ENCODE results near the gene PLXNB1. TPM values are rescaled to one million over a fixed set of nuclear protein-coding genes. Genes with fewer than 3 reads are reported as not detected.

The PLXNB1 gene
- total RNA-seq, 1 experiment from 2014 or later, result 97.7 TPM

DNA sequence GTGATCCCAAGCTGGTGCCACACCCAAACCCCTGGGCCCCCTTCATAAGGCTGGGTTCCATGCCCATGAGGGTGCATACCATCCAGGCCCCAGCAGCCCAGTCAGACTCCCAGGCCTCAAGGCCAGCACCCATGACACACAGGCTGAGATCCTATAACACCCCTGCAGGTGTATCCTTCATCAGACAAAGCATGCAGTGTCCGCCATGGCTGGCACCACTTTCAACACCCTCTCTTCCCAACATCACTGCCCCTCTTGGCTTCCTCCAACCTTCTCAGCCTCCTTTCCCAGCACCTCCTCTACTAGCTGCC is 6.5 kb upstream of the PLXNB1 start:
- intact Hi-C loops (cut with micrococcal nuclease; ENCODE audit: unreplicated experiment), result loop anchor here (1.0 to 10.0 kb wide), 5 partner anchors 35 to 242 kb away; partner anchors contain the start of gene NME6
- no peaks in the 10 kb centered on the region for H3K9me2 ChIP-seq (ENCODE audit: insufficient read depth)
- no TSS peak for BruUV-seq (replicated peaks)
- H3K27me3 ChIP-seq (ENCODE audit: insufficient read depth, low read depth), result no peaks in the 10 kb centered on the region
- H3K27ac ChIP-seq, result no peak overlapping the region
- no peaks in the 10 kb centered on the region for H4K20me1 ChIP-seq (ENCODE audit: insufficient read depth)
- POLR2A ChIA-PET (ENCODE audit: unreplicated experiment), result interaction anchor here (0.6 to 1.0 kb wide), 10 partner anchors 9 to 249 kb away, joined by 3 to 8 read pairs (median 4); partner anchors contain the start of gene ATRIP
- no peak overlapping the region for H3K4me2 ChIP-seq
- CTCF ChIA-PET, result interaction anchor here (0.5 to 2.0 kb wide), 34 partner anchors 9 to 1013 kb away, joined by 3 to 126 read pairs (median 5); partner anchors contain the start of genes ATRIP, CDC25A, PFKFB4 and ZNF589
- H3F3A ChIP-seq (ENCODE audit: insufficient read depth, low read depth), result peaks cover 23% of the 10 kb centered on the region
- no peak for DNase-seq
- no peak for TF ChIP-seq CTCF (conservative IDR thresholded peaks at IDR 0.05)
- no peak for TF ChIP-seq EZH2 (IDR thresholded peaks at IDR 0.05; ENCODE audit: low read depth)
- no peak overlapping the region for H2AFZ ChIP-seq
- peaks cover 35% of the 10 kb centered on the region for H3K4me1 ChIP-seq (replicated peaks; ENCODE audit: insufficient read depth)
- H3K4me3 ChIP-seq, result no peak overlapping the region
- no peaks in the 10 kb centered on the region for H3K9me3 ChIP-seq (ENCODE audit: insufficient read depth, low read depth)
- H3K36me3 ChIP-seq (ENCODE audit: low read depth), result no peaks in the 10 kb centered on the region
- H3K79me2 ChIP-seq (ENCODE audit: low read depth), result peaks cover 53% of the 10 kb centered on the region

DNA sequence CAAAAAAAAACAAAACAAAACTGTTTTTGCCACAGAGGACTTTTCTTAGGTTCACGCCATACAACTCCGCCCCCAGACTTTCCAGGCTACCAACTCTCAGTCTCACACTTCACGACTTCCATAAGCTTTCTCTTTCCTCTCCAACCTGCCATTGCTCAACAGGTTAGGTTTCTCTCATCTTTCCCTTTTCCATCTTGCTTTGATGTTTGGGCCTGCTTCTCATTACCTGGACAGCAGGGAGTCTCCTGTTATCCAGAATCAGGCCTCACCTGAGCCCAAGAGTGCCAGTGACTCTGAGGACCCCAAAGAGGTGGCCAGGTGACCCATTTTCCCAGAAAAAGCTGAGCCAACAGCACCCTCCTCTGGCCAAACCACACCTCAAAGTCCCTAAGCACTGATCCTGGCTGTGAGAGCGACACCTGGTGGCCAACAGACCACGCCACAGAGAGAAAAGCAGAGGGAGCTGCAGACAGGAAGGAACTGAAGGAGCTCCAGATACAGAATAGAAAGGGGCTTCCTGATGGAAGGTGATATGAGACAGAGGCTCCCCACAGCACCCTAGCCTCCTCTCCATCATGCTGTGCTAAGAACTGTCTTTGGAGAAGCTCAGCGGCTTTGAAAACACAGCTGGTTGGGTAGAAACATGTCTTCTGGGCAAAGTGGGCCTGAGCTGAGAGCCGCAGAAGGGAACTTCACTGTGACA is 6.0 kb upstream of the PLXNB1 start:
- H3F3A ChIP-seq (ENCODE audit: insufficient read depth, low read depth), result peaks cover 20% of the 10 kb centered on the region
- intact Hi-C loops (cut with micrococcal nuclease; ENCODE audit: unreplicated experiment), result loop anchor here (1.0 to 10.0 kb wide), 5 partner anchors 35 to 242 kb away; partner anchors contain the start of gene NME6
- H3K9me3 ChIP-seq (ENCODE audit: insufficient read depth, low read depth), result no peaks in the 10 kb centered on the region
- no peaks in the 10 kb centered on the region for H3K36me3 ChIP-seq (ENCODE audit: low read depth)
- ChIA-PET CTCF (interaction anchor here (0.5 to 2.0 kb wide), 35 partner anchors 10 to 1013 kb away, joined by 3 to 126 read pairs (median 5); partner anchors contain the start of genes ATRIP, CDC25A, PFKFB4 and ZNF589), POLR2A (ENCODE audit: unreplicated experiment) (interaction anchor here (0.6 to 1.0 kb wide), 11 partner anchors 10 to 249 kb away, joined by 3 to 8 read pairs (median 3); partner anchors contain the start of gene ATRIP)
- H3K79me2 ChIP-seq (ENCODE audit: low read depth), result peaks cover 48% of the 10 kb centered on the region
- no peak overlapping the region for H2AFZ ChIP-seq
- H4K20me1 ChIP-seq (ENCODE audit: insufficient read depth), result no peaks in the 10 kb centered on the region
- H3K27ac ChIP-seq, result peak overlapping the region; percentile 86; the same call in 1 of the 2 replicates
- no peaks in the 10 kb centered on the region for H3K9me2 ChIP-seq (ENCODE audit: insufficient read depth)
- 0 out of 2 replicates have a peak overlapping the region, but pooled peaks have one; percentile 16 for H3K4me2 ChIP-seq
- no peak overlapping the region for H3K4me3 ChIP-seq
- peaks cover 38% of the 10 kb centered on the region for H3K4me1 ChIP-seq (replicated peaks; ENCODE audit: insufficient read depth)
- no peaks in the 10 kb centered on the region for H3K27me3 ChIP-seq (ENCODE audit: insufficient read depth, low read depth)
- TF ChIP-seq EZH2 (IDR thresholded peaks at IDR 0.05; ENCODE audit: low read depth) (no peak), CTCF (conservative IDR thresholded peaks at IDR 0.05) (peak; percentile 99)
- no TSS peak for BruUV-seq (replicated peaks)
- peak; percentile 60 to 83 for DNase-seq

DNA sequence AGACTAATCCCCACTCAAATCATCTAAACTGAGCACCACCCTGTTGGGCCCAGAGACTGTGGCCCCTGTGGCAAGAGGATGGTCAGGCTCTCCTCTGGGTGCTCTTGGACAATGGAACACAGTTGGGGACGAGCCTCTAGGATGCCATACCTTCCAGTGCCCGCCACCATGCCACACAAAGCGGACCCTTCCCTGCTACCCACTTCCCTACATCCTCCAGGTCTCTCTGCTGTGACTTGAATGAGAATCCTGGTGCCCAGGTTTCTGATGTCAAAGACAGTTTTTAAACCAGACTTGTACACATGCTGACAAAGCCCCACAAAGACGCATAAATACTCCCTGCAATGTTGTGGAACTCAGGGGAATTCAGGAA is 5.3 kb upstream of the PLXNB1 start:
- TF ChIP-seq CTCF (conservative IDR thresholded peaks at IDR 0.05) (no peak), EZH2 (IDR thresholded peaks at IDR 0.05; ENCODE audit: low read depth) (no peak)
- intact Hi-C loops (cut with micrococcal nuclease; ENCODE audit: unreplicated experiment), result loop anchor here (10.0 kb wide), 1 partner anchor 130 kb away; the partner anchor contains the start of gene NME6
- H3K4me3 ChIP-seq, result no peak overlapping the region
- H4K20me1 ChIP-seq (ENCODE audit: insufficient read depth), result no peaks in the 10 kb centered on the region
- H3K36me3 ChIP-seq (ENCODE audit: low read depth), result no peaks in the 10 kb centered on the region
- peaks cover 40% of the 10 kb centered on the region for H3K79me2 ChIP-seq (ENCODE audit: low read depth)
- H3K4me1 ChIP-seq (replicated peaks; ENCODE audit: insufficient read depth), result peaks cover 45% of the 10 kb centered on the region
- no peaks in the 10 kb centered on the region for H3K9me3 ChIP-seq (ENCODE audit: insufficient read depth, low read depth)
- ChIA-PET POLR2A (ENCODE audit: unreplicated experiment) (no interaction called here), CTCF (interaction anchor here (0.6 to 2.0 kb wide), 12 partner anchors 9 to 247 kb away, joined by 3 to 126 read pairs (median 6); partner anchors contain the start of gene CDC25A)
- H2AFZ ChIP-seq, result no peak overlapping the region
- DNase-seq, result no peak
- no peaks in the 10 kb centered on the region for H3K9me2 ChIP-seq (ENCODE audit: insufficient read depth)
- BruUV-seq (replicated peaks), result no TSS peak
- no peaks in the 10 kb centered on the region for H3K27me3 ChIP-seq (ENCODE audit: insufficient read depth, low read depth)
- H3K4me2 ChIP-seq, result peak overlapping the region; percentile 65; the same call in 1 of the 2 replicates
- peaks cover 27% of the 10 kb centered on the region for H3F3A ChIP-seq (ENCODE audit: insufficient read depth, low read depth)
- H3K27ac ChIP-seq, result peak overlapping the region; percentile 86; the same call in 1 of the 2 replicates

Measured in PC-9 (cell line).